ENCODE data around the gene BDH2.
A peak's percentile ranks its signal among the peaks of the same experiment; 100 is the strongest.

Gene BDH2

DNA sequence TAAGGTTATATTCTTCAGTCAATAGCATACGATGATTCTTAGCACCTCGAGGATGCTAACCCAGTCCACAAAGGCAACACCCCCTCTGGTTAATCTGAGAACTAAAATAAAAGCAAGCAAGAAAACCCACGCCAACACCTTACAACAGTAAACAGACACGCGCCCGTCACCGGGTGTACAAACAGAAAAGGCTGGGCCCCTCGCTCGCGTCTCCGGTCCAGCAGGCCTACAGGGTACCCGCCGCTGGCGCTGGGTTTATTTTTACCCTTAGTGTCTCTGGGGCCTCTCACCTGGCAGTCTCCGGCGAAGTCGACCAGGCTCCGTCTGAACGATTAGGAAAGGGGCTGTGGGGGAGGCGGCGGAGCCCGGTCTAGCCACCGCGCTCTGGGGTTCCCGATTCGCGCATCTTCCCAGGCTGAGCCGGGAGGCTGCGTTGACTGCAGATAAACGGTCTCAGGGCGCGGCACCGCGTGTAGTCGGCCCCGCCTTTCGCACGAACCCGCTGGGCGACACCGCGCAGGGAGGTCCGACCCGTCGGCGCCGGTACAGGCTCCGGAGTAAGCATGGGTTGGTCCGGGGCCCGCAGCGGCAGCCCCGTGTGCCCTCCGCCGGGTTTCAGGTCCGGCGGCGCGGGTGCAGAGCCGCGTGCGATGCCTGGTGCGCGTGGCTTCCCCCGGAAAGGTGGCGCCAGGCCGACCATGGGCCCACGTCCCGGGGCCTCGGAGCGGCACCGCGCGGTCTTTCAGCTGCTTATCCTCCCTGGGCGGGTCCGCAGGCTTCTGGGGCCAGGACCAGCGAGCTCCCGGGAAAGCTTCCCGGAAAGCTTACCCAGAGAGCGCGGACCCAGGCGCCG lies 23.5 kb downstream of the BDH2 start:
- DNase-seq (ENCODE audit: low read depth) = no peak
- TF ChIP-seq CTCF (IDR thresholded peaks at IDR 0.05; ENCODE audit: control insufficient read depth, insufficient read depth, low read depth, low read length, missing control alignments) = no peak

DNA sequence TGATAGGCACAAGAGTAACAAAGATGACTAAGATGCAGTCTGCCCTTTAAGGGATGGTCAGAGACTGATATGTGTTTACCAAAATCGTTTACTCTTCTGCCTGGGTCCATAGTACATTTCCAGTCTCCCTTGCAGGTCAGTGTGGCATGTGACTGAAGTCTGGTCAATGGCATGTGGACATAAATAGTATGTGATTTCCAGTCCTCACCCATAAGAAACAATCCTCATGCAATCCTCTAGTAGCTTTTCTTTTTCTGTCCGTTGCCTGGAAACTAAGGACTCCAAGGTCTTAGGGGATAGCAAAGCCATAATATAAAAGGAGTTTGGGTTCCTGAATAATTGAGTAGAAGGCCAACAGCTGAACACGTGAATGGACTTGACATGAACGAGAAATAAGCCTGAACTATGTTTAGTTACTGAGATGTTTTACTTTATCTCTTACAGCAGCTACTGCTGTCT lies 24.2 kb downstream of the BDH2 start:
- no peak for TF ChIP-seq CTCF (IDR thresholded peaks at IDR 0.05; ENCODE audit: control insufficient read depth, insufficient read depth, low read depth, low read length, missing control alignments)
- peak overlapping the region; percentile 93 for H3K4me3 ChIP-seq (ENCODE audit: control insufficient read depth, low read depth, low read length)
- no peak for DNase-seq (ENCODE audit: low read depth)

More for the DNA sequence above, 23.5 kb downstream of the BDH2 start:
- H3K4me3 ChIP-seq (ENCODE audit: control insufficient read depth, low read depth, low read length) = peak overlapping the region; percentile 93

- H3K4me3 ChIP-seq (ENCODE audit: control insufficient read depth, low read depth, low read length) = peak overlapping the region; percentile 93
- TF ChIP-seq CTCF (IDR thresholded peaks at IDR 0.05; ENCODE audit: control insufficient read depth, insufficient read depth, low read depth, low read length, missing control alignments) = no peak
- DNase-seq (ENCODE audit: low read depth) = no peak
Measured at GRCh38 chr4:103074744-103075434, 24.7 kb downstream of the BDH2 start.

GRCh38 chr4:103073792-103074438 lies 25.7 kb downstream of the BDH2 start:
- no peak for TF ChIP-seq CTCF (IDR thresholded peaks at IDR 0.05; ENCODE audit: control insufficient read depth, insufficient read depth, low read depth, low read length, missing control alignments)
- no peak for DNase-seq (ENCODE audit: low read depth)
- no peak overlapping the region for H3K4me3 ChIP-seq (ENCODE audit: control insufficient read depth, low read depth, low read length)

DNA sequence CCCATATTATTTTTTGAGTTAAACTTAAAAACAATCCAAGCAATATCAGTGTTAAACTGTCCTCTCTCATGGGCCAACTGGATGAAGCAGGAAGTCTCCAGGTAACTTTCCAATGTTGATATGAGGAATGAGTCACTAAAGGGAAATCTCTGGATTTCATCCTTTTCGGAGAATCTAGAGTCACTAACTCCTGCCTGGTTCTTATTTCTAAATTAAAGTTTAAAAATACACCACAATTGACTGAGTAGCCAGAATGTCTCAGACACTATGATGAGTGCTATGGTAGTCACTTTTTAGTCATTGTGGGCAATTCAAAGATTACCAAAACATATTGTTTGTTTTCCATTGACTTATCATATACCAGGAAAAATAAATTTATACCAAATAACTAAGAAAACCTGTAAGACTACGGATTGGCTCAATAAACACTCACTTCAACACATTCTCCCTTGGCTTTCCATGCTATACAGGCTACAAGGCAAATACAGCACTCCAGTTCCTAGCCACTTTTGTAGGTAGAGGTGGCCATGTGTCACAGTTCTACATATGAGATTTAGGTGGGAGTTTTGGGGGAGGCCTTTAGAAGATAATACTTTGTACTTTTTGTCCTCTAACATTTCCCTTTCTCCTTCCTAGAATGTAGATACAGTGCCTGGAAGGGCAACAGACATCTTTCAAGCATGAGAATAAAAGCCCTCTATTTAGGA lies 31.6 kb downstream of the BDH2 start:
- no peak overlapping the region for H3K4me3 ChIP-seq (ENCODE audit: control insufficient read depth, low read depth, low read length)
- DNase-seq (ENCODE audit: low read depth) = no peak
- TF ChIP-seq CTCF (IDR thresholded peaks at IDR 0.05; ENCODE audit: control insufficient read depth, insufficient read depth, low read depth, low read length, missing control alignments) = no peak

Data from AG09309 (cell line).